ENCODE measurements around the gene LEF1. TPM values are rescaled to one million over a fixed set of nuclear protein-coding genes. Genes with fewer than 3 reads are reported as not detected.
A peak's percentile ranks its signal among the peaks of the same experiment; 100 is the strongest.

Gene LEF1
- total and polyA plus RNA-seq, 8 donors = 0.81 to 11.0 (median 3.0) TPM; not detected in 2

- Histone ChIP-seq H3K27ac (no peak overlapping the region), H3K9me3 (no peaks in the 10 kb centered on the region), H3K4me3 (no peak overlapping the region), H3K4me1 (no peaks in the 10 kb centered on the region), H3K27me3 (peaks cover 0 to 10% (median 0%) of the 10 kb centered on the region in 3 donors), H3K36me3 (no peaks in the 10 kb centered on the region)
- intact Hi-C loops (cut with DNase I; ENCODE audit: low total_unique reads) = no loop called here
- 91 to 95% (median 94%) methylated on average over 3 of the region's 3 CpGs for WGBS, 5 donors
- no peak for DNase-seq
- TF ChIP-seq EP300 (IDR thresholded peaks at IDR 0.05) = no peak
- no peak for TF ChIP-seq CTCF (IDR thresholded peaks at IDR 0.05)
- TF ChIP-seq POLR2AphosphoS5 (IDR thresholded peaks at IDR 0.05) = no peak
- no peak for TF ChIP-seq POLR2A (IDR thresholded peaks at IDR 0.05)
These were observed 22.4 kb downstream of the LEF1 start for GRCh38 chr4:108146336-108146735.

- Histone ChIP-seq H3K27ac (no peak overlapping the region), H3K9me3 (no peaks in the 10 kb centered on the region), H3K4me3 (no peak overlapping the region), H3K36me3 (no peaks in the 10 kb centered on the region), H3K27me3 (peaks cover 0 to 10% (median 0%) of the 10 kb centered on the region in 3 donors), H3K4me1 (no peaks in the 10 kb centered on the region)
- intact Hi-C loops (cut with DNase I; ENCODE audit: low total_unique reads) = no loop called here
- WGBS, 5 donors = 58 to 64% (median 61%) methylated on average over 3 of the region's 3 CpGs
- no peak for TF ChIP-seq POLR2AphosphoS5 (IDR thresholded peaks at IDR 0.05)
- DNase-seq = no peak
These were observed 24.3 kb downstream of the LEF1 start for GRCh38 chr4:108144451-108144850.

DNA sequence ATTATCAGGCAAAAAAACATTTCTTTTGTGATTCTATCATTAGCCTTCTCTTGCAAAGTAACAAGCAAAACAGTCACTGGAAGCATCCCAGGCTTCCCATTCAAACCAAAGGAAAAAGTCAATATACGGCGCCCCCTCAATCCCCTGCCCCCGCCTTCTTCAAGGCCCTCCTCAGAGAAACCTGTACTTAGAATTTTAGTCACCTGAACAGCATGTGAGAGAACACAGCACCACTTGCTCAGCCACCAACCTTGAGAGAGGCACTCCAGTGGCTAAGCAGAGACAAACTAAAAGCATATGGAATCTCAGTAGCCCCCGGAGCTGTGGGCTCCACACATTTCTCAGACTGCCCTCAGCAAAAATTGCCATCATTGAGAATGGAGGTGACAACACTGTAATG, 25.2 kb downstream of the LEF1 start:
- intact Hi-C loops (cut with DNase I; ENCODE audit: low total_unique reads) = no loop called here
- H3K9me3 ChIP-seq = no peaks in the 10 kb centered on the region
- no peak overlapping the region for H3K27ac ChIP-seq
- no peak overlapping the region for H3K4me3 ChIP-seq
- peaks cover 0 to 10% (median 0%) of the 10 kb centered on the region in 3 donors for H3K27me3 ChIP-seq
- H3K36me3 ChIP-seq = no peaks in the 10 kb centered on the region
- no peak for DNase-seq
- H3K4me1 ChIP-seq = no peaks in the 10 kb centered on the region
- TF ChIP-seq POLR2AphosphoS5 (IDR thresholded peaks at IDR 0.05) (no peak), CTCF (IDR thresholded peaks at IDR 0.05) (no peak), POLR2A (IDR thresholded peaks at IDR 0.05) (no peak), EP300 (IDR thresholded peaks at IDR 0.05) (no peak)
- WGBS, 5 donors = 58 to 84% (median 73%) methylated on average over 4 of the region's 4 CpGs

DNA sequence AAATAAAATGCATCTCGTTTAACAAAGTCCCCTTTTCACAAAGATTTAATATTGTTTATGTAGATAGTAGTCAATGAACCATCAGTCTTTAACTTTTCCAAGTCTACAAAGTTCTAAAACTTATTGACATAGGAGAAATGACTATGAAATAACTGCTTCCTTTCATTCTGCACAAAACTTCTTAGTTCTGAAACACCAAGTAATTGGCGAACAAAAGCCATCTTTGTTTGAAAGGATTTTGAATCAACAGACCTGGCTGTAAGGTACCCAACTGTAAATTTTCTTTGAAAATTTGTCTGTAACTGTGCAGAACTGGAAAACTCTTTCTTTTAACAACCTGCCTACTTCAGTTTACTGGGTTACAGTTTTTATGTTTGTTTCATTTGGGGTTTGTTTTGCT, 25.9 kb downstream of the LEF1 start:
- H3K27ac ChIP-seq = no peak overlapping the region
- peaks cover 0 to 10% (median 0%) of the 10 kb centered on the region in 3 donors for H3K27me3 ChIP-seq
- H3K36me3 ChIP-seq = no peaks in the 10 kb centered on the region
- intact Hi-C loops (cut with DNase I; ENCODE audit: low total_unique reads) = no loop called here
- no peaks in the 10 kb centered on the region for H3K4me1 ChIP-seq
- no peak for DNase-seq
- TF ChIP-seq EP300 (IDR thresholded peaks at IDR 0.05) (no peak), CTCF (IDR thresholded peaks at IDR 0.05) (no peak), POLR2A (IDR thresholded peaks at IDR 0.05) (no peak), POLR2AphosphoS5 (IDR thresholded peaks at IDR 0.05) (no peak)
- no peaks in the 10 kb centered on the region for H3K9me3 ChIP-seq
- 68 to 87% (median 78%) methylated on average over 2 of the region's 2 CpGs for WGBS, 5 donors
- H3K4me3 ChIP-seq = no peak overlapping the region

DNA sequence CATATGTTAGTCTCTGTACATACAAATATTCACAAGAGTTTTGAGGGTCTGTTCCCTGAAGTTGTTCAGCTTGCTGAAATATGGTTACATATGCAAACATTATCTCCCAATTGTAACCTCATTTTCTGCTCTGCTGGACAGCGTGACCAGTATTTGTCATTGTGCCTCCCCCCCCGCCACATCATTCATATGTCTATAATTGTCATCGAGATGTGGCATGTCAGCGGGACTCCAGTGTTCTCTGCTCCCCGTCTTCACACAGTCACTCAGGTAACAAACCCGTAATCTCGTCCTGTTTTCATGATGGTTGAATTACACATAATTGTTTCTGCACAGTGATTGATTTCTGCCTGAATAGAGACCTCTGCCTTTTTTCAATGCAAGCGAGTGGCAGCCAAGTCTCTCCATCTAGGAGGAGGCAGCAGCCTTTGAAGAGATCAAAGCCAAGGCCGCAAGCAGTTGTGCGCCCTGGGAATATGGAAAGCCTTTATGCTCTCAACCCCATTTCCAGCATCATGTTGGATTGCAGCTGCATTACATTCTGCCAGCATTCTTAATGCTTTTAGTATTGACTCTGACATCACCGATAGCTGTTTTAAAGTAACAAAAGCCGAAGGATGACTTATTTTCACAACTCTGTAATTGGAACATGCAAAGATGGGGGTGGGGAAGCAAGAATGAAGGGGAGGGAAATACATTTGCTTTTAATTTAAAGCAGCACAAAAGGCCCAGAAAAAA, 27.4 kb downstream of the LEF1 start:
- Histone ChIP-seq H3K27ac (no peak overlapping the region), H3K27me3 (peaks cover 0 to 10% (median 0%) of the 10 kb centered on the region in 3 donors), H3K4me1 (no peaks in the 10 kb centered on the region), H3K9me3 (no peaks in the 10 kb centered on the region), H3K36me3 (no peaks in the 10 kb centered on the region), H3K4me3 (no peak overlapping the region)
- DNase-seq = peak in 1 of 2 donors; percentile 57
- TF ChIP-seq CTCF (IDR thresholded peaks at IDR 0.05) (no peak), EP300 (IDR thresholded peaks at IDR 0.05) (no peak), POLR2AphosphoS5 (IDR thresholded peaks at IDR 0.05) (no peak), POLR2A (IDR thresholded peaks at IDR 0.05) (no peak)
- intact Hi-C loops (cut with DNase I; ENCODE audit: low total_unique reads) = no loop called here
- WGBS, 5 donors = 84 to 91% (median 89%) methylated on average over 12 of the region's 12 CpGs

Measured in stomach (tissue), 9 donors.